C4-2B (cell line): Measurements from ENCODE around the gene SOX30.
"Not testable (repeated sequence)": the region's sequence is repeated elsewhere in the genome, so short reads cannot be mapped to it uniquely, and the experiment has no call there.

ENCODE experiments used
- H3K27ac ChIP-seq: fragments of 450-650 bp; 2 replicates; pipeline ENCODE4 v1.5.1; 2017
- ZFX ChIP-seq: fragments of 450-650 bp; IDR thresholded peaks from 2 replicates; pipeline ENCODE4 v1.6.1; 2017
- TF ChIP-seq, protein P1 (sequence below): fragments of 450-650 bp; conservative IDR thresholded peaks from 2 replicates; pipeline ENCODE4 v1.5.1; 2017; ENCODE audit warnings: mild to moderate bottlenecking

The SOX30 gene

DNA sequence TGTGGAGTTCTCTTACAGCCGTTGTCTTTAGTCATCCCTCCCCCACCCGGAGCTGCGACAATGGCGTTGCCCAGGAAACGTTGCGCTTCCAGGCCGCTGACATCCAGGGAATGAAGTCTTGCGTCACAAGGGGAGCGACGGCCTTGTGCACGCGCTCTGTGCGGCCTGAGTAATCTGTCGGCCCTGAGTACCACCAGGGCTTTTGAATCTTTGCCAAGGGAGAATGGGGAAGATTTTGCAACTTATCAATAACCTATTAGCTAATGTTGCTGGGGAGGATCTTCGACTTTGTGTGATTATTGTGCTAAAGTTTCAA lies at the start of gene SOX30:
SOX30 (minus strand) TSS at position 62 of the 316 bp plus-strand sequence. CDS start 360 bp downstream, outside the sequence.
- no peak within 1 kb of the TSS for H3K27ac ChIP-seq
- TF ChIP-seq, protein P1, sequence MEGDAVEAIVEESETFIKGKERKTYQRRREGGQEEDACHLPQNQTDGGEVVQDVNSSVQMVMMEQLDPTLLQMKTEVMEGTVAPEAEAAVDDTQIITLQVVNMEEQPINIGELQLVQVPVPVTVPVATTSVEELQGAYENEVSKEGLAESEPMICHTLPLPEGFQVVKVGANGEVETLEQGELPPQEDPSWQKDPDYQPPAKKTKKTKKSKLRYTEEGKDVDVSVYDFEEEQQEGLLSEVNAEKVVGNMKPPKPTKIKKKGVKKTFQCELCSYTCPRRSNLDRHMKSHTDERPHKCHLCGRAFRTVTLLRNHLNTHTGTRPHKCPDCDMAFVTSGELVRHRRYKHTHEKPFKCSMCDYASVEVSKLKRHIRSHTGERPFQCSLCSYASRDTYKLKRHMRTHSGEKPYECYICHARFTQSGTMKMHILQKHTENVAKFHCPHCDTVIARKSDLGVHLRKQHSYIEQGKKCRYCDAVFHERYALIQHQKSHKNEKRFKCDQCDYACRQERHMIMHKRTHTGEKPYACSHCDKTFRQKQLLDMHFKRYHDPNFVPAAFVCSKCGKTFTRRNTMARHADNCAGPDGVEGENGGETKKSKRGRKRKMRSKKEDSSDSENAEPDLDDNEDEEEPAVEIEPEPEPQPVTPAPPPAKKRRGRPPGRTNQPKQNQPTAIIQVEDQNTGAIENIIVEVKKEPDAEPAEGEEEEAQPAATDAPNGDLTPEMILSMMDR, result no peak
- TF ChIP-seq ZFX, result no peak

GRCh38 chr5:157698674-157699073 lies 46.4 kb upstream of the SOX30 start:
- not testable (repeated sequence) for H3K27ac ChIP-seq

DNA sequence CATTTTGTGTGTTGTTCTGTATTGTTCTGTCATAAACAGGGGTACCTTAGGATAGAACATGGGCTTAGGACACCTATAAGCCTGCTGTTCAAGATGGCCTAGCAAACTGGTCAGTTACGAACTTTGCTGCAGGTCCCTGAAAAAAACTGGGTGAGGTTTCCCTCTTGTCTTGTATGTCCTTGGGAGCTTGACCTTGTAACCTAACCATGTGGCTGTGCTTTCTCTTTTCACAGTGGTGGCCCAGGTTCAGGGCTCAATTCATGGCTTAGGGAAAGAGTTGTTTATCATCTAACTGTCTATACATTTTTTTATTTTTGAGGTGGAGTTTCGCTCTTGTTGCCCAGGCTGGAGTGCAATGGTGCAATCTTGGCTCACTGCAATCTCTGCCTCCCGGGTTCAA lies 43.9 kb upstream of the SOX30 start:
- H3K27ac ChIP-seq, result not testable (repeated sequence)

GRCh38 chr5:157693816-157694215 lies 41.6 kb upstream of the SOX30 start:
- H3K27ac ChIP-seq, result not testable (repeated sequence)

- H3K27ac ChIP-seq, result no peak overlapping the region
- TF ChIP-seq, protein P1, result no peak; the same call in 1 of the 2 replicates
- TF ChIP-seq ZFX, result no peak
These were observed 38.6 kb upstream of the SOX30 start for GRCh38 chr5:157690690-157691433.

- no peak overlapping the region for H3K27ac ChIP-seq
- TF ChIP-seq, protein P1, result no peak; the same call in 1 of the 2 replicates
- TF ChIP-seq ZFX, result no peak
These were observed 37.9 kb upstream of the SOX30 start for GRCh38 chr5:157689942-157690689.

DNA sequence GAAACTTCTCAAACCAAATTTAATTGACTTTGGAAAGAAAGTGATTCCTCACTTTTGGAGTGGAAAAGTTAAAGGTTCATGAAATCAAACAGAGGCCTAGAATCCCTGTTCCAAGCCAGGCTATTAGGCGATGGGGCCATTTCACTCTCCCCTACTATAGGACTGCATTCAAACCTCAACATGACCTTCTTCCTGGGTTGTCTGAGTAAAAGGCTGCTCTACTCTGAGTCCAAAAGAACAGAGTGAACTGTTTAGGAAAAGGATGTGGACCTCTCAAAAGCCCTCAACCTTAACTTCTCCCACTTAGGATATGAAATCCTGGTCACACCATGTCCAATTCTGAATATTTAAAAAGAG lies 34.9 kb upstream of the SOX30 start:
- H3K27ac ChIP-seq, result no peak overlapping the region
- TF ChIP-seq ZFX, result no peak
- TF ChIP-seq, protein P1, result no peak

DNA sequence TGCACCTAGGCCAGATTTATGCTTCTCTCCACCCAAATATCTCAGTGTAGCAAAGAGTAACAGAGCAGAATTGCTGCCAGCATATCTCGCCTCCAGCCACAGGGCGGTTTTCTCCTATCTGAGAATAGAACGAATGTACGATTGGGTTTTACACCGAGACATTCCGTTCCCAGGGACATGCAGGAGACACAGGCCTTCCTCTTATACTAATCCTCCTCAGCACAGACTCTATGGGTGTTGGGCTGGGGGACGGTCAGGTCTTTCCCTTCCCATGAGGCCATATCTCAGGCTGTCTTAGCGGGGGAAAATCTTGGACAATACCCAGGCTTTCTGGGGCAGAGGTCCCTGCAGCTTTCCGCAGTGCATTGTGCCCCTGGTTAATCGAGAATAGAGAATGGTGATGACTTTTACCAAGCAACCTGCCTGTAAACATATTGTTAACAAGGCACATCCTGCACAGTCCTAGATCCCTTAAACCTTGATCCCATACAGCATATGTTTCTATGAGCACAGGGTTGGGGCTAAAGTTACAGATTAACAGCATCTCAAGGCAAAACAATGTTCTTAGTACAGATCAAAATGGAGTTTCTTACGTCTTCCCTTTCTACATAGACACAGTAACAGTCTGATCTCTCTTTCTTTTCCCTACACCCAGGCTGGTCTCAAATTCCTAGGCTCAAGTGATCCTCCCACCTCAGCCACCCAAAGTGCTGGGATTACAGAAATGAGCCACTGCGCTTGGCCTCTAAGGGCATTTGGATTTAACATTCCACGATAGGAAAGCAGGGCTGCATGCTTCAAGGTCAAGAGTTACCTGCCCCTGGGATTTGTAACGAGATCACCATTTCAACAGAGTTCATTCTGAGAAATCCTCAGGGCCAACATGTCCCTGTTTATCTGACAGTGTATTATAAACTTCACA lies 34.3 kb upstream of the SOX30 start:
- H3K27ac ChIP-seq, result not testable (repeated sequence)

DNA sequence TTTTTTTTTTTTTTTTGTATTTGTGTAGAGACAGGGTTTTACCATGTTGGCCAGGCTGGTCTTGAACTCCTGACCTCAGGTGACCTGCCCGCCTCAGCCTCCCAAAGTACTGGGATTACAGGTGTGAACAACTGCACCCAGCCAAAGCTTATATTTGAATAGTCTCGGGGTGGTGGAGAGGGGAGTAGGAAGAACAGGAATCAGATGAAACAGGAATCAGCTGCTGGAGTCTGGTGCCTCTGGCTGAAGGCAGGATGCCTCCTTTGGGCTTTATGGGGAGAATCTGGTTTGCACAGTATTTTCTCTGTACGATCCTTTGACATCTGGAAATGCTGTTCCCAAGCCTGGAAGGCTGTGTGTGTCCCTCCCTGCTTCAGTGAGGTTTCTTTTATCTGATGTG lies 30.0 kb upstream of the SOX30 start:
- no peak overlapping the region for H3K27ac ChIP-seq
- TF ChIP-seq ZFX, result no peak
- TF ChIP-seq, protein P1, result no peak
